Smooth muscle cell (in vitro differentiated cells): ENCODE measurements around the gene ARHGEF37. TPM values are rescaled to one million over a fixed set of nuclear protein-coding genes. Genes with fewer than 3 reads are reported as not detected.

ENCODE experiments used
- DNase-seq: peaks from one replicate; lab custom pipeline; 2025; ENCODE audit not compliant: unreplicated experiment; lab: John Stamatoyannopoulos, UW
- H2AFZ ChIP-seq: fragments of 200-600 bp; sonication (generic); 2 replicates; pipeline ENCODE4 v1.6.0; 2016; ENCODE audit warnings: antibody characterized with exemption, low read depth, mild to moderate bottlenecking
- H3F3A ChIP-seq: fragments of 200-600 bp; sonication (generic); 2 replicates; pipeline ENCODE4 v1.6.0; 2017; ENCODE audit warnings: antibody characterized with exemption, low read depth
- H3K27ac ChIP-seq: fragments of 200-600 bp; sonication (generic); 2 replicates; pipeline ENCODE4 v1.5.1; 2016; ENCODE audit warnings: low read depth, mild to moderate bottlenecking
- H3K27me3 ChIP-seq: fragments of 200-600 bp; sonication (generic); 2 replicates; pipeline ENCODE4 v1.6.1; 2016; ENCODE audit warnings: low read depth, mild to moderate bottlenecking
- H3K36me3 ChIP-seq: fragments of 200-600 bp; sonication (generic); 2 replicates; pipeline ENCODE4 v1.5.1; 2016; ENCODE audit warnings: low read depth
- H3K4me1 ChIP-seq: fragments of 200-600 bp; sonication (generic); 2 replicates; pipeline ENCODE4 v1.5.1; 2016; ENCODE audit warnings: low read depth
- H3K4me2 ChIP-seq: fragments of 200-600 bp; sonication (generic); 2 replicates; pipeline ENCODE4 v1.6.0; 2016; ENCODE audit warnings: mild to moderate bottlenecking
- H3K4me3 ChIP-seq: fragments of 200-600 bp; sonication (generic); 2 replicates; pipeline ENCODE4 v1.5.1; 2016; ENCODE audit warnings: mild to moderate bottlenecking
- H3K79me2 ChIP-seq: fragments of 200-600 bp; sonication (generic); 2 replicates; pipeline ENCODE4 v1.6.0; 2016; ENCODE audit warnings: low read depth, mild to moderate bottlenecking
- H3K9ac ChIP-seq: fragments of 200-600 bp; sonication (generic); 2 replicates; pipeline ENCODE4 v1.6.0; 2016; ENCODE audit warnings: low read depth
- H3K9me3 ChIP-seq: fragments of 200-600 bp; sonication (generic); replicated peaks from 2 replicates; pipeline ENCODE4 v1.5.1; 2016; ENCODE audit warnings: low read depth
- H4K20me1 ChIP-seq: fragments of 200-600 bp; sonication (generic); 2 replicates; pipeline ENCODE4 v1.6.0; 2016; ENCODE audit warnings: low read depth
- CTCF ChIP-seq: fragments of 200-600 bp; sonication (generic); IDR thresholded peaks from 2 replicates; pipeline ENCODE4 v1.5.1; 2017; ENCODE audit warnings: borderline replicate concordance, mild to moderate bottlenecking, antibody characterized with exemption; ENCODE audit not compliant: insufficient read depth, poor library complexity, severe bottlenecking
- WGBS: methylation state at CpG from one replicate; pipeline ENCODE4 v1.1.7; 2016; ENCODE audit warnings: low lambda C conversion rate; 5-methylcytosine and 5-hydroxymethylcytosine counted together
- polyA plus RNA-seq: library from polyadenylated mRNA; unstranded; fragments of >200 nt; fragmentation: Nextera tagmentation; extraction: Ambion mirVana; gene quantifications from 2 replicates; pipeline ENCODE4 v1.2.1, GENCODE V29; 2016
- total RNA-seq: library from RNA; depleted of rRNA; stranded (reverse); fragments of >200 nt; gene quantifications from 2 replicates; pipeline ENCODE4 v1.2.3, GENCODE V29; 2014

ARHGEF37 gene
- total and polyA plus RNA-seq, 2 experiments from 2014 or later = 0.70 to 1.4 TPM

- TF ChIP-seq CTCF = no peak
- Histone ChIP-seq H4K20me1 (no peaks in the 10 kb centered on the region), H3K79me2 (no peaks in the 10 kb centered on the region), H3K4me2 (no peak overlapping the region), H3K4me1 (no peaks in the 10 kb centered on the region), H3K4me3 (no peak overlapping the region), H3K36me3 (no peaks in the 10 kb centered on the region), H3K27me3 (no peaks in the 10 kb centered on the region), H2AFZ (no peak overlapping the region), H3F3A (no peaks in the 10 kb centered on the region), H3K9ac (no peak overlapping the region), H3K9me3 (no peaks in the 10 kb centered on the region), H3K27ac (no peak overlapping the region)
- 92% methylated on average over 4 of the region's 4 CpGs for WGBS
- DNase-seq = no peak
These were observed 63.3 kb downstream of the ARHGEF37 start for GRCh38 chr5:149644629-149645028.

- whole genome bisulfite sequencing = 87% methylated on average over 9 of the region's 9 CpGs
These were observed 63.9 kb downstream of the ARHGEF37 start for GRCh38 chr5:149645236-149645635.

GRCh38 chr5:149645725-149646124, 64.4 kb downstream of the ARHGEF37 start:
- Histone ChIP-seq H3F3A (no peaks in the 10 kb centered on the region), H3K27me3 (no peaks in the 10 kb centered on the region), H2AFZ (no peak overlapping the region), H3K79me2 (no peaks in the 10 kb centered on the region), H3K4me3 (no peak overlapping the region), H3K9me3 (no peaks in the 10 kb centered on the region), H3K4me1 (no peaks in the 10 kb centered on the region), H3K36me3 (no peaks in the 10 kb centered on the region), H3K9ac (no peak overlapping the region), H3K4me2 (no peak overlapping the region), H3K27ac (no peak overlapping the region), H4K20me1 (no peaks in the 10 kb centered on the region)
- DNase-seq = no peak
- no peak for TF ChIP-seq CTCF
- WGBS = 70% methylated on average over 5 of the region's 5 CpGs

More at GRCh38 chr5:149645236-149645635, 63.9 kb downstream of the ARHGEF37 start:
- H3K9ac ChIP-seq = no peak overlapping the region
- DNase-seq = no peak
- no peaks in the 10 kb centered on the region for H3K36me3 ChIP-seq
- H3K9me3 ChIP-seq = no peaks in the 10 kb centered on the region
- TF ChIP-seq CTCF = no peak
- H3K79me2 ChIP-seq = no peaks in the 10 kb centered on the region
- H3K27ac ChIP-seq = no peak overlapping the region
- no peaks in the 10 kb centered on the region for H3K4me1 ChIP-seq
- H3K4me2 ChIP-seq = no peak overlapping the region
- H4K20me1 ChIP-seq = no peaks in the 10 kb centered on the region
- no peaks in the 10 kb centered on the region for H3F3A ChIP-seq
- no peak overlapping the region for H2AFZ ChIP-seq
- no peaks in the 10 kb centered on the region for H3K27me3 ChIP-seq
- no peak overlapping the region for H3K4me3 ChIP-seq

- Histone ChIP-seq H3K9ac (no peak overlapping the region), H3K9me3 (no peaks in the 10 kb centered on the region), H3K4me1 (no peaks in the 10 kb centered on the region), H4K20me1 (no peaks in the 10 kb centered on the region), H2AFZ (no peak overlapping the region), H3F3A (no peaks in the 10 kb centered on the region), H3K4me2 (no peak overlapping the region), H3K27ac (no peak overlapping the region), H3K27me3 (no peaks in the 10 kb centered on the region), H3K79me2 (no peaks in the 10 kb centered on the region), H3K36me3 (no peaks in the 10 kb centered on the region), H3K4me3 (no peak overlapping the region)
- 55% methylated on average over 9 of the region's 9 CpGs for WGBS
- no peak for TF ChIP-seq CTCF
- DNase-seq = no peak
These were observed 65.3 kb downstream of the ARHGEF37 start for GRCh38 chr5:149646564-149646963.
